ENCODE measurements around the gene RBFOX1.

GRCh38 chr16:7330709-7331108 is 1.9 kb upstream of the RBFOX1 start:
- TF ChIP-seq CTCF (IDR thresholded peaks at IDR 0.05) = no peak
- no peak for TF ChIP-seq ZBTB33 (IDR thresholded peaks at IDR 0.05; ENCODE audit: borderline replicate concordance, low read depth)
- no peak for TF ChIP-seq SIN3A (IDR thresholded peaks at IDR 0.05; ENCODE audit: borderline replicate concordance, low read depth, low read length)
- no peak for TF ChIP-seq EZH2phosphoT487 (IDR thresholded peaks at IDR 0.05; ENCODE audit: borderline replicate concordance, low read depth)
- no peak for TF ChIP-seq EP300 (IDR thresholded peaks at IDR 0.05; ENCODE audit: borderline replicate concordance in 1 of 2, low read depth in 1 of 2, low read length in 1 of 2)
- TF ChIP-seq TAF1 (IDR thresholded peaks at IDR 0.05; ENCODE audit: borderline replicate concordance, low read depth, low read length) = no peak
- no peak for TF ChIP-seq CHD2 (IDR thresholded peaks at IDR 0.05; ENCODE audit: low read length, partially characterized antibody)
- no peak for TF ChIP-seq YY1 (IDR thresholded peaks at IDR 0.05; ENCODE audit: low read depth)
- no peak for TF ChIP-seq MAX (IDR thresholded peaks at IDR 0.05; ENCODE audit: low read depth)
- no peak for TF ChIP-seq JUND (IDR thresholded peaks at IDR 0.05)
- TF ChIP-seq RXRA (IDR thresholded peaks at IDR 0.05; ENCODE audit: borderline replicate concordance, low read depth) = no peak
- TF ChIP-seq POLR2AphosphoS5 (IDR thresholded peaks at IDR 0.05; ENCODE audit: low read depth, low read length) = no peak
- TF ChIP-seq RAD21 (IDR thresholded peaks at IDR 0.05; ENCODE audit: low read length) = no peak
- no peak for TF ChIP-seq USF2 (IDR thresholded peaks at IDR 0.05; ENCODE audit: borderline replicate concordance, low read depth, low read length)

Measured in SK-N-SH (cell line).